Activated naive CD4-positive, alpha-beta T cell treated with anti-CD3 and anti-CD28 coated beads, Interleukin-2, amount 50 U/mL, for 16 hours (primary cell): ENCODE data around the gene ABLIM2.
"Not testable (repeated sequence)": the region's sequence is repeated elsewhere in the genome, so short reads cannot be mapped to it uniquely, and the experiment has no call there.

Source experiments
- DNase-seq: peaks from one replicate; pipeline ENCODE4 v3.0.0-alpha.2; 2020

ABLIM2 gene

DNA sequence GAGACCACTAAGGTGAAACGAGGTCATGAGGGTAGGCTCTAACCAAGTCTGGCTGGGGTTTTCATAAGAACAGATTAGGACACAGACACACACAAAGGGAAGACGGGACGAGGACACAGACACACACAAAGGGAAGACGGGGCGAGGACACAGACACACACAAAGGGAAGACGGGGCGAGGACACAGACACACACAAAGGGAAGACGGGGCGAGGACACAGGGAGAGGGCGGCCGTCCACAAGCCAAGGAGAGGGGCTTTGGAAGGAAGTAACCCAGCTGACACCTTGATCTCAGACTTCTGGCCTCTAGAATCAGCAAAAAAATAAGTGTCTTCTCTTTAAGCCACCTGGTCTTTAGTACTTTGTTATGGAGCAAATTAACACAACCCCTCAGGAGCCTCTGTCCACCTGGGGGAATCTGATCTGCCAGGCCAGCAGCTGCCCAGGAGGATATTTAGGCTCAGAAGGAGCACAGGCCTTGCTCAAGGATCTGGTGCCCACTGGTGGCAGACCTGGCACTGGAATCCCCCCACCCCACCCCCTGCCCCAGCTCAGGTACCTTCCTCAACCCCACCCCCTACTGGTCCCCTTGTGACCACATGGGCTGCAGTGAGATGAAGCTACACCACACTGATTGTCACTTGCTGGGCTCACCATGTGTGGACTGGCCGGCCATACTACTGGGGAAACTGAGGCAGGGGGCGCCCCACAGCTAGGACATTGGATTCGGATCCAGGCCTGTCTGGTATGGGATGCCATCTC is 2.8 kb downstream of the ABLIM2 start:
- no peak for DNase-seq

DNA sequence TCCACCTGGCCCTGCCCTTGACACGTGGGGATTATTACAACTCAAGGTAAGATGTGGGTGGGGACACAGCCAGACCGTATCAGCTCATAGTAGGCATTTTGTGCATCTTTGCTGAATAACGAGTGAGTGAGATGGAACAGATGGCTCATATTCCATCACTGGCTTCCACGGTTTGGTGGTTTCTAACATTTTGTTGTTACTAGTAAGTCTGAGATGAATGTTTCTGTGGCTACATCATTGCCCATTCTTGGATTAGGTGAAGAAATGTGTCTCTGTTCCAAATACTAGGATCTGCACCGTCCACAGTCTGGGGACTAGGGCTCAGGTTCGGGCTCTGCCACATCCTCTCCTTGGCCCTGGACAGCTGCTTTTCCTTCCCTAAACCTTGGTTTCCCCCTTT is 3.6 kb downstream of the ABLIM2 start:
- DNase-seq = no peak

DNA sequence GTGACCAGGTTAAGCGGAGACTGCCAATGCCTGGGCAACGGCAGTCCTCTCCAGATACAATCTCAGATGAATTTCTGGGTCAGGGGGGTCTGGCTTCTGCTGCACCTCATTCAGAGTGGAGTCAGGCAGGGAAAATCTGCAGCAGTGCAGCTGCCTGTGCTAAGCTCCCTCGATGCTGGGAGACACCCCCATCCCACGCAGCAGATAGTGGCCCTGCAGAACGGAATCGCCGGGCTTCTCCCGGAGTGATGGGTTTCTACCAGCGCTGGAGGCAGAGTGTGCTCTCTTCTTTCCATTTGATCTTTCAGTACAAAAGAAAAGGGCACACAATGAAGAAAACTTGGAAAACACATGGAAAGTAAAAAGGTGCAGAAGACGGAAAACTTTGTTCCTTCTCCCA is 5.2 kb downstream of the ABLIM2 start:
- no peak for DNase-seq

DNA sequence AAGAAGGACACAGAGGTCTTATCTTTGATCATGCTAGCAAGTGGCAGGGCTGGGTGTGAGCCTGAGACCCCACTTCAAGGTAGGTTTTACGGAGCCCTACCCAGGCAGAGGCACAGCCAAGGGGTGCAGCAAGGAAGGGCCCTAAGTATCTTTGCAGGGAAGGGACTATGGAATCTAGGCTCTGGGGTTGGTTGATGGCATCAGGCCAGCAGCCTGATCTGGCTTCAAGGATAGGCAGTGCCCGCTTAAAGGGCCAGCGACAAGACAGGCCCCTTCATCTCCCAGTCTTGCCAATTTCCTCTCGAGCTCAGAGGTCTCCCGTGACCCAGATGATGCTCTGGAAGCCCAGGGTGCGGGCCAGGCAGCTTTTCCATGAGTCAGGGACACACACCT is 5.8 kb downstream of the ABLIM2 start:
- no peak for DNase-seq

DNA sequence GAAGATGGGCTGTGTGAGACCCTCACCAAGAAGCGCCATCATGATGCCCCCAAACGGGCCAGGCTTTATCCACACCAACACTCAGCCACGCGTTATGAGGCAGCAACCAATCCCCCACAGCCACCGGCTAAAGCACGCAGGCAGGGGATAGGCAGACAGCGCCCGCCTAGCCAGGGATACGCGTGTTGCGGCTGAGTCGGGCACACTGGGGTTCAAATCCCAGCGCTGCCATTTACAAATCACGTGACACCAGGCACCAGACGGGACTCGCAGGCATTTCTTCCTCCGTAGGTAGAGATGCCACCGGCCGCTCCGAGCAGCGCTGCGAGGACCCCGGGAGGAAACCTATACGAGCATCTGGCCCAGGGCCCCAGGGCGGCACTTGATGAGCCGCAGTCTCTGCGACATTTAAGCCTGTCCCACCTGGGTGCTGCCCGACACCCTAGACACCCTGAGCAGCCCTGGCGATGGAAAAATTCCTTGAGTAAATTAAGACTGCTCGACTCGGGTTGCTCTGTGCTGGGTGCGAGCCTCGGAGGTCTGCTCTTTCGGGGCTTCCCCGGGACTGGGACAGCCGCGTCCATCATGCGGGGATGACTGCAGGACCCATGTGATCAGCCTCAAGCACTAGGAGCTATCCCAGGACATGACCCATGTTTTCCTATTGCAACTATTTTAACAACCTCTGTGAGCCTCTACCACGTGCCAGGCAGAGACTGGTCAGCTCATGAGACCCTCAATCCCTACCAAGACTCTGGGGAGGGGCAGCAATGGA is 6.3 kb downstream of the ABLIM2 start:
- no peak for DNase-seq

DNA sequence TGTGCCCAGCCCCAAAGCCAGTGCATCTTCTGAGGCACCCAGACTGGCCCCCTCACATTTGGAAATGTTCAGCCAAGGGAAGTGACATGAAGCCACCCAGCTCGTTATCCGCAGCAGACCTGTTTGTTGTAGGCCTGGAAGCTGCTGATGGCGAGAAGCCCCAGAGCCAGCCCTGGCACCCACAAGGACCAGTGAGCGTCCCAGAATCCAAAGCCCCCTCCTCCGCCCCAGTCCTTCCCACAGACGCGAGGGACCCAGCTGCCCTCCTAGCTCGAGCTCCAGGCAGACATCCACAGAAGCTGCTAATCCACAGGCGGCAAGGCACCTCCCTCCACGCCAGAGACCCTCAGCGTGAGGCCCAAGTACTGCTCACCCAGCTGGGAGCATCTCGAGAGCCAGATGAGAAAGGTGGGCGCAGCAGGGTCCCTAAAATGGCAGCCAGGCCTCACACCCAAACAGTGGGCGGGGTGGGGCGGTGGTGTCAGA is 7.4 kb downstream of the ABLIM2 start:
- no peak for DNase-seq

DNA sequence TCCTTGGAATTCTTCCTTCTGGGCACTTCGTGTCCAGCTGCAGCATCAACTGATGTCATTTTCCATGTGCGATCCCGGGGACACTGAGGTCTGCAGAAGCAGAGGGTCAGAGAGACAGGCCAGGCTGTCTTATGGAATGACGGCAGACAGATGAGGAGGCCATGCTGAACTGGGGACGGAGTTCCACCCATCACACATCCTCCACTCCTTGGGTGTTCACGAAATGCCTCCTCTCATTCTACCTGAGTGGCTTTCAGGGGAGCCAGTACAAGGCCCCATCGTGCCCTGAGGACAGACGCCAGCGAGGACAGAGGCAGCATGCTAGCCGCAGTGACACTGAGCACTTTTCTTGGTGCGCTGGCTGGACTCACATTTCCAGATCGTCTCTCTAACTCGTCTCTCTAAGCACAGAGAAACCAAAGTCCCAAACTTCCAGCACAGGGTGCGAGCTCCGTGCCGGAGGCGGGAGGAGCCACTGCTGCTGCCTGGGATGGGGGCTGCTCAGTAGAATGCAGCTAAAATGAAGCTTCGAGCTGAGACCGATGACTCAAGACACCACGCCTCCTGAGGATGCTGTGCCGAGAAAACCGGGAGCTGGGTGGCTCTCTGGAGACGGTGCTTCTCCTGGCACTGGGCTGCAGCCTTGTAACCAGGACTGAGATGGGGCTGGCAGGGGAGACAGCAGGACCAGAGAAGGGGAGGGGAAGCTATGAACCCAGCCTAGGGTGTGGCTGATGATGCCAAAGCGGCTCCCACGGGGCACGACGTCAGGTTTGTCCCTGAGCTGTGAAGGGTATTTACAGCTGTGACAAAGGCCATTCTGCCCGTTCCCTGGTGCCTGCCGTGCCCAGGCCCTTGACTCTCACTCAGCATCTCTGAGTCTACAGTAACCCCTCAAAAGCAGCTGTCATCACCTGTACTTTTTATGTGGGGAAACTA is 8.2 kb downstream of the ABLIM2 start:
- DNase-seq = no peak

DNA sequence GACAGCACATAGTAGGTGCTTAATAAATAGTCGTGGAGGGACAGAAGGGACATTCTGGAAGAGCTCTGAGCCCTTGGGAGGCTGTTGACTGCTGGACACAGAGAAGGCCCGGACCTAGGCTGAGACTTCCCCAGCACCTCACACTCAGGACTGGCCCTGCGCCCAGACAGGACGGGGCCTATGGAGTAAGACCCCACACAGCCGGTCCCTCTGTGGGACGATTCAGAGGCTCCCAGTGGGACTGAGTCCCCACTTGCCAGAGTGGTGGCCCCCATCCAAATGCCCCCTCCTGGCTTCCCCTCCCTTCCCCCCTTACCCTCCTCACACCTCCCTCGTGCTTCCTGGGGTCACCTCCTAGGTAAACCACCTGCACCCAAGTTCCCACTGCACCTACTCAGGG is 8.9 kb downstream of the ABLIM2 start:
- DNase-seq = no peak

DNA sequence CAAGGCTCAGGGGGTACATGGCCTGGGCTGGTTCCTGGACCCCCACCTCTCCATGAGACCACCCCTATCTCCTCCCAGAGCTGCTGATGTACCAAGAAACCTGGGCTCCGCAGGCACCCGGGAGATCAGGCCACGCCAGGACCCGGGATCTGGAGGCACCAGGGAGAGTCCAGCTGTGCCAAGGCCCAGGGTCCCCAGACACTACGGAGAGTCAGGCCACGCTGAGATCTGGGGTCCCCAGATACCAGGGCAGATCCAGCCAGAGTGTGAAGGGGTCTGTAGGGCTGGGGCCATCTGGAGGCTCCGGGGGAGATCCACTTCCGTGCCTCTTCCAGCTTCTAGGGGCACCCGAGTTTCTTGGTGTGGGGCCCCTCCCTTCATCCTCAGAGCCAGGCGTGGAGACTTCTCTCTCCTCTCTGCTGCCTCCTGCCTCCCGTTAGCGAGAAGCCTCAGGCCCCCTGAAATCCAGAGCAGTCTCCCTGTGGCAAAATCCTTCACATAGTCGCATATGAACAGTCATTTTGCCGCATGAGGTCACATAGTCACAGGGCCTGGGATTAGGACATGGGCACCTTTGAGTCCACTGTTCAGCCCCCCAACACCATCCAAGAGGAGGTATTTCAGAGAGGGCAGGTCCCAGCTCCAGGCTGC is 9.7 kb downstream of the ABLIM2 start:
- no peak for DNase-seq

DNA sequence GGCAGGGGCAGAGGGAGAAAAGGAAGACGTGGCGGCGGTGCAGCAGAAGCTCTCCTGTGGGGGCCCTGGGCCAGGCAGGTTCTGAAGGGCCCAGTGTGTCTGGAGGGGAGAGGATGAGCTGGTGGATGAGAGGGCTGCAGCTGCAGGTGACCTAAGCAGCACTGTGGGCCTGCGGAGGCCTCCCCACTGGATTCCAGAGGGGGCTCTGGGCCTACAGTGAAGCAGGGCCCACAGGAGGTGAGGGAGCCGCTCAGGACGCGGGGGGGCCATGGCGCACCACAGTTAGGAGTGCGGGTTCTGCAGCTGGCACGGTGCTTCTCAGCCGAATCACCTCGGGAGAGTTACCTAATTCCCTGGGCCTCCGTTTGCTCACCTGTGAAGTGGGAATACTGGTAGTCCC is 10.5 kb downstream of the ABLIM2 start:
- no peak for DNase-seq

DNA sequence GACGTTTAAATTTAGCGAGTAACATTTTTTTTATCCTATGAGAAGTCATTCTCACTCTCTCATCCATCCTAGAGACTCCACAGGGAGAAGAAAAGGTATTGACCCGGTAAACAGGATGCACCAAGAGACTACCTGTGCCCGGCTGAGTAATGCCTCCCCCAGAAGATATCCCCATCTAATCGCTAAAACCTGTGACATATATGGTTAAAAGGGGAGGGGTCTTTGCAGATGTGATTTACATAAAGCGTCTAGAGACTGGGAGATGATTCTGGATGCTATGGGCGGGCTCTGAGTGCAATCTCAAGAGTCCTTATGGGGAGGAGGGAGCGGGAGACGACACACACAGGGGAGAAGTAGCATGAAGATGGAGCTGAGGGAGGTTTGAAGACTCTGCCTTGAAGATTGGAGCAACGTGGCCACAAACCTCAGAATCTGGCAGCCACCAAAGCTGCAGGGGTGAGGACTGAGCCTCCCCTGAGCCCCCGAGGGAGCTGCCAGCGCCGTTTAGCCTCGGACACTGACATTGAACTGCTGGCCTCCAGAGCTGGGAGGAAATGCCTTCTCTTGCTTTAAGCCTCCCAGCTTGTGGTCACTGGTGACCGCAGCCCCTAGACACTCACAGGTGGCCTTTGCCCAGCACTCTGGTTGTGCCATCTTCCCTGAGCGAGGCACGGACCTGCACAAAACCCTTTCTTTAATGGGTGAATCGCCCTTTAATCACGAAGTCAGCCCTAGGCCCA is 11.2 kb downstream of the ABLIM2 start:
- DNase-seq = no peak

DNA sequence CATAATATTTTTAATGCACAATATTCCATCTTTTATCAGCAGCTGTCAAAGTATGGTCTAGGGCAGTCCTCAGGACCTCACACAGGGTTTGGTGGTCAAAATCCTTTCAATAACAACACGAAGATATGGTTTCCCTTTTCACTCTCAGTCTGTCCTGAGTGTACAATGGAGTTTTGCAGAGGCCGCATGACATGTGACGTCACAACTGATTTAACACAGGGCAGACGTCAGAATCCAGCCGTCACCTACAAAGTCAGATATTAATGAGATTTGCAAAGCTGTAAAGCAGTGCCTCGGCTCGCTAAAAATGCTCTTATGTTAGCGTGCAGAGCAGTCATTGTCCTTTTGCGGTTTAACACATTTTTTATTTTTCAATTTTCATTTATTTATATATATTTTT is 12.5 kb downstream of the ABLIM2 start:
- no peak for DNase-seq

DNA sequence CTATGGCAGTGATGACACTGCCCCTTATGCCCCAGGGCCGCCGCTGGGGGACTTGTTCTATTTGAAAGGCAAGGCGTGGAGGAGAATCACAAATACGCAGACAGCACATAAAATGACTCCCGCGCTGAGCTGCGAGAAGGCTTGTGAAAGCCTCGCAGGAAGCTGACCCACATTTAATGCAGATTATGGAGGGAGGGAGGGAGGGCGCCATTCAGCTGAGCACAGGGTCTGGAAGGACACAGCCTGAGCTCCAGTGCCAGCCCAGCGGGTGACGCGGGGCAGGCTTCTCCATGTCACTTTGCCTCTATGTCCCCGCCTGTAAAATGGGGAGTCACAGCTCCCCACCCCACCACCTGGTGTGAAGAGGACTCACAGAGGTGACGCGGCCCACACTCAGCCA is 14.3 kb downstream of the ABLIM2 start:
- DNase-seq = no peak

DNA sequence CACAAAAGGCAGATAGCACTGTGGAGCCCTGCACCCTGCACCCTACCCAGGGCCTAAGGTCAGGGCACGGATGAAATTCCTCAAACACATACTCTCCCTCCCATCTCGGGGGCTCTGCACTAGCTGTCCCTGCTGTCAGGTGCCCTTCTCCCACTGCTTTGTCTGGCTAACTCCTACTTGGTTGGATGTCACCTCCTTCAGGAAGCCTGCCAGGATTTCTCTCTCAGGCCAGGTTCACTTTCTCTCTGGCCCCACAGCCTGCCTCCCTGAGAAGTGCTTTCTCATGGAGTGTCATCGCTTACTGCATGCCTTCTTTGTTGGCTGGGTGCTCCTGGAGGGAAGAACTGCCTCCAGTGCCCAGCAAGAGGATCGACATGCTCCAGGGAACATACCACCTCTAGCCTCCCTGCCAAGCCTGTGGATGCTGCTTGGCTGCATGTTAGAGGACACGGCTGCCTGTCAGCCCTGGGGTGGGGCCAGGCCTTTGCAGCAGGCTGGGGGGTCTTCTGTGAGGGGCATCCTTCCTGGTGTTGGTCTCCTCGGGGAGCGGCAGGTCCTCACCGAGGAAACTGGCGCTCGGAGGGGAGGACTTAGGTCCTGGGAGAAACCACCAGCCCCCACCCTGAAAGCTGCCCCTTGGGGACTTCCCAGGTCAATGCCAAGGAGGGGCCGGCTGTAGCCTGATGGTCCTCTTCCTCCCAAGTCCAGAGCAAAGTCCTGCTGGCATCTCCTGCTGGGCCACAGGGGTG is 15.0 kb downstream of the ABLIM2 start:
- no peak for DNase-seq

DNA sequence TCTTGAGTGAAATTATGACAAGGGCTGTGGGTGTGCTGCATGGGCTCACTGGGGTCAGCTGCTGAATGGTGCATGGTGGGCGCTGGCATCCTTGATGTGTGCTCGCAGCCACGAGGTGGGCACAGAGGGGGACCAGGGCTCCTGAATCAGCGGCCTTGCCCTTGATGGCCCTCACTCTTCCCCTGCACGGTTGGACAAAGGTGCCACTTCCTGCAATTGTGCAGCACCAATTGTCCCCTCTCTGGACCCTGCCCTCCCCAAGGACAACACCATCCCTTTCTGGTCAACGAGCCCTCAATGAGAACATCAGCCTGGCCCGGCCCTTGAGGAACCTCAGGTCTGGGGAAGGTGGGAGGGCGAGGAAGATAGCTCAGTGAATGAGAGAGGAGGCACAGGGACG is 16.1 kb downstream of the ABLIM2 start:
- DNase-seq = no peak

DNA sequence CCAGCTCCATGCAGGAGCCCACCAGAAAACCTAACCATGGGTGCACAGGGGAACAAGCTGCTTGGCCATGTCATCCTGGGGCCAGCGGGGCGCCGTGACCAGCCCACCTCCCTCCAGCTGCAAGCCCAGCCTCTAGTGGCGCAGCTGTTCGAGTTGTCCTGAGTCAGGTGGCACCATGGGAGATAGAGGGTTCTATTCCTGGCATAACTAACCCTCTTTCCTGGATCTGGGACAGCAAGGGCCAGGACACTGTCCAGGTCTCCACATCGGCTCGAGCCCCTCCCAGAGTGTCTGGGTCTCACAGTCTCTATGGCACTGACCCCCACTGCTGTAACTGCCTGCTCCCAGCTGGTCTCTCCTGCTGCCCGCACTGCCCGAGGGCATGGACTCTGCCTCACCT is 16.7 kb downstream of the ABLIM2 start:
- no peak for DNase-seq

DNA sequence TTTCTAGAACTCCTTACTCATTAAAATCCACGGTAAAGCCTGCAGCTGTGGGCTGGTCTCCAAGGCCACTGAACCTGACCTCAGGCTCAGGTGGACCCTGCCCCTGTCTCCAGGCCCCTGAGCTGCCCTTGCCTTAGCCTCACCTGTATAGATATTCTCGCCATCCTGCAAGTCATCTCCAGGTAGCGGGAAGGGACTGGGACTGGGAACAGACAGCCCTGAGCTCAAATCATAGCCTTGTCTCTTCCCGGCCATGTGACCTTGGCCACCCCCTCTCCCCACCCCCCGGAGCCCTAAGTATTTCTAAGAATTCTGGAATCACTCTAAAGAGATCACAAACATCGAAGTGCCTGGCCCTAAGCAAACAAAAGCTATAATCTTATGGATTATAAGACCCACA is 17.7 kb downstream of the ABLIM2 start:
- no peak for DNase-seq

DNA sequence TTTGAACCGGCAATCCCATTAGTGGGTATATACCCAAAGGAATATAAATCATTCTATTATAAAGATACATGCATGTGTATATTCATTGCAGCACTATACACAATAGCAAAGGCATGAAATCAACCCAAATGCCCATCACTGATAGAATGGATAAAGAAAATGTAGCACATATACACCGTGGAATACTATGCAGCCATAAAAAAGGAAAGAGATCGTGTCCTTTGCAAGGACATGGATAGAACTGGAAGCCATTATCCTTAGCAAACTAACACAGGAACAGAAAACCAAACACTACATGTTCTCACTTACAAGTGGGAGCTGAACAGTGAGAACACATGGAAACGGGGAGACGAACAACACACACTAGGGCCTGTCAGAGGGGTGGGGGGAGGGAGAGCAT is 18.9 kb downstream of the ABLIM2 start:
- not testable (repeated sequence) for DNase-seq

DNA sequence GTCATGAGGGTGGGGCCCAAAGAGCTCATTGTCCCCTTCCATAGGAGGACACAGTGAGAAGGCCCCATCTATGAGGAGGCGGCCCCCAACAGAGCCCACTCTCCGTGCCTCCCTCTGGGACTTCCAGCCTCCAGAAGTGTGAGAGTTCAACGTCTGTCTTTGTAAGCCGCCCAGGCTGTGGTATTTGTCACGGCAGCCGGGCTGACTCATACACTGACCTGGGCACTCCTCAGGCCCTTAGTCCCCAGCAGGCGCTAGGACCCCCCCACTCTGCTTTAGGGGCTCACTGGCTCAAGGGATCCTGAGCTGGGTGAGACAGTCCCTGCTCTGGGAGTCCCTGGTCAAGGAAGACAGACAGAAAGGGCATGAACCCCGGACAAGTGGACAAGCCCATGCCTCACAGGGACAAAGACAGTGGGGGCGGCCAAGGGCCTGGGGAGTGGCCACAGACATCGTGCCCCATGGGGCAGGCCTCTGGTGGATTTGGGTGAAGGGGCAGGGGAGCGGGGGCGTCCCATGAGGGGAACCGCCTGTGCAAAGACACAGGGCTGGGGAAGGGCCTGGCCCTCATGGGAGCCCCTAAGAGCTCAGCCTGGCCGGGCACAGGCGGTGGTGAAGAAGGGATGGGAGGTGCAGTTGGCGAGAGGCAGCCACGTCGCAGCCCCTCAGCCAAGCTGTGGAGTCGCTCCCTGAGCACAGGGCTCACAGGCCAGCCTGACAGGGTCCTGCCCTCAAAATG is 21.5 kb downstream of the ABLIM2 start:
- no peak for DNase-seq

DNA sequence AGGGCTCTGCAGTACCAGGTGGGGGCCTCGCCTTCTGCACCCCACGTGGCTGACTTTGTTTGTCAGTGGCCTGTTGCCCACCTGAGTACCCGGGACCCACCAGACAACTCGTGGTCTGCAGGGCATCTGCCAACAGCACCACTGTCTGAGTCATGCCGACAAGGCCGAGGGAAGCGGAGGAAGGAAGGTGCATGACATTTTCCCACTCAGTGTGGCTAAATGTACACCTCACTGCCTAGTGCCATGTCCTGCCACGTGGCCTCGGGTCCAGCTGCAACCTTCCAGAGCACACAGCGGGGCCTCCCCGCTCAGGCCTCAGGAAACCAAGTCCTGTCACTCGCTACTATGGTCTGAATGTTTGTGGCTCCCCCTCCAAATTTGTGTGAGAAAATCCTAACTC is 22.1 kb downstream of the ABLIM2 start:
- DNase-seq = no peak

DNA sequence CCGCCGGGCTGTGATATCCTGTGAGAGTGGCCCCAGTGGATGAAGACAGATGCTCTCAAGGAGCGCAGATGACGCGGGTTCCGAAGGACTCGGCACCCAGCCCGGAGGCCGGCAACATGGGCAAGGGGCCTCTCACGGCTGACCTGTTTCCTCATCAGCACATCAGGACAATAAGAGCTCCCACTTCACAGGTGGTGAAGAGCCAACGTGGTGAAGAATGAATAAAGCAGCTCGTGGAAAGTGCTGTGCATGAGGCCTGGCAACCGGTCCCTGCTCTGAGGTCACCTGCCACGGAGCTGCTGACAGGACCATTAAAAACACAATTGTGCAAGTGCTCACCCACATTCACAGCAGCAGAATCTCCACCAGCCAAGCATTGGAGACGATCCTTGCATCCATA is 22.9 kb downstream of the ABLIM2 start:
- no peak for DNase-seq
